ENCODE results near the gene DSEL. TPM values are rescaled to one million over a fixed set of nuclear protein-coding genes. Genes with fewer than 3 reads are reported as not detected.

Gene DSEL
- total RNA-seq: 1 to 10 TPM in 1 of 2 donors, under 1 TPM in 1; 0.72 to 1.6 TPM

GRCh38 chr18:67516539-67517443 lies at the start of gene DSEL:
Gene DSEL (minus strand): TSS chr18:67516720. CDS start chr18:67514608, 2,112 bp downstream.
- Histone ChIP-seq H3K36me3 (no peaks in the 10 kb centered on the region), H3K4me1 (no peaks in the 10 kb centered on the region), H3K4me3 (peak within 1 kb of the TSS; percentile 51), H3K9me3 (no peaks in the 10 kb centered on the region), H3K27me3 (no peaks in the 10 kb centered on the region), H3K27ac (peak within 1 kb of the TSS; percentile 39), H3K9ac (ENCODE audit: low read depth in 2 of 2, low read length in 2 of 2) (peak within 1 kb of the TSS; percentile 43 to 63)
- TF ChIP-seq CTCF (IDR thresholded peaks at IDR 0.05): no peak
- intact Hi-C loops (cut with DNase I): no loop called here
- DNase-seq: peak; percentile 99

- Histone ChIP-seq H3K4me3 (no peak overlapping the region), H3K4me1 (no peaks in the 10 kb centered on the region), H3K27ac (no peak overlapping the region), H3K9ac (ENCODE audit: low read depth in 2 of 2, low read length in 2 of 2) (no peak overlapping the region), H3K36me3 (no peaks in the 10 kb centered on the region), H3K27me3 (no peaks in the 10 kb centered on the region), H3K9me3 (no peaks in the 10 kb centered on the region)
- no peak for DNase-seq
- TF ChIP-seq CTCF (IDR thresholded peaks at IDR 0.05): no peak
- intact Hi-C loops (cut with DNase I): no loop called here
These were observed 36.9 kb upstream of the DSEL start for GRCh38 chr18:67553437-67553836.

DNA sequence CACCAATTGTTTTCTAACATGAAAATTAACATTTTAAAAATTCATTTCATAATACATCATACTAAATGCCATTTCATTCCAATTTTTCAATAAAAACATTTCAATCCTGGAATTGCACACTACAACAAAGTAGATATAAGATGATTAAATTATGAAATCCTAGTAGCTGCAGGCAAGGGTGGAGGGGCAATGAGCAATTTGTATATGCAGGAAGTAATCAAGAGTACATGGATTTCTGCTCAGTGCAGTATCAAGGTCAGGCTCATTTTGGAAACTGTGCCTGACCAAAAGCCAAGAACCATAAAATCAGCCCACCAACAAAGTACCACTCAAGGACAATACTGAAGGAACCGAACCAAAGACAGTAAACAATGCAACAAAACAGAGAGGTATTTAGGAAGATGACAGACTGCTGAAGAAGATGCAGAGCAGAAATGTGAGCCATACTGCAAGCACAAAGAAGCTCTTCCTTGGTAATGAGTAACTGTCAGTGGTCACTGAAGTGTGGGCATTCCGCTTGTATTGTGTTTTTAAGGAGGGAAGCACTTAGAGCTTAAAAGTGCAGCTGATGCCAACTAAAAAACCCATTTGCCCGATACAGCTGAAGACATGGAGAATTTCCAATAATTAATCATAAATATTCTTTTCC lies 34.5 kb upstream of the DSEL start:
- intact Hi-C loops (cut with DNase I): no loop called here
- Histone ChIP-seq H3K27me3 (no peaks in the 10 kb centered on the region), H3K36me3 (no peaks in the 10 kb centered on the region), H3K4me1 (no peaks in the 10 kb centered on the region), H3K4me3 (no peak overlapping the region), H3K9ac (ENCODE audit: low read depth in 2 of 2, low read length in 2 of 2) (no peak overlapping the region), H3K27ac (no peak overlapping the region), H3K9me3 (no peaks in the 10 kb centered on the region)
- no peak for TF ChIP-seq CTCF (IDR thresholded peaks at IDR 0.05)
- DNase-seq: no peak

DNA sequence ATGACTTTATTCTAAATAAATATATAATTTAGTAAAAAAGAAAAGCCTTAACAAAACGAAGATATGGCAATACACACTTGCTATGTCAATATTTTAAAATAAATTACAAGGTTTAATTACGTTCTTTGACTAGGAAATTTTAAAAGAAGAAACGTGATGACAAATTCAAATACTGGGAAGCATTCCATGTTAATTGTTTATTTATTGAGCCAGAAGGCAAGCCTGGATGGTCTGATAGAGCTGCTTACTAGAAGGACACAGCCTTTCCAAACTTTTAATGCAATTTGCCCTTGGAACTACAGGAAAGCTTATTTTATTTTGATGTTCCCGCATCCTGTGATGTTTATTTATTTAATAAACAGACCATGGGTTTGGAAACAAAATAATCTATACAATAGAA lies 33.4 kb upstream of the DSEL start:
- Histone ChIP-seq H3K27ac (no peak overlapping the region), H3K27me3 (no peaks in the 10 kb centered on the region), H3K36me3 (no peaks in the 10 kb centered on the region), H3K4me1 (no peaks in the 10 kb centered on the region), H3K9ac (ENCODE audit: low read depth in 2 of 2, low read length in 2 of 2) (no peak overlapping the region), H3K9me3 (no peaks in the 10 kb centered on the region), H3K4me3 (no peak overlapping the region)
- TF ChIP-seq CTCF (IDR thresholded peaks at IDR 0.05): no peak
- intact Hi-C loops (cut with DNase I): no loop called here
- no peak for DNase-seq

- Histone ChIP-seq H3K4me1 (no peaks in the 10 kb centered on the region), H3K27me3 (no peaks in the 10 kb centered on the region), H3K27ac (no peak overlapping the region), H3K9me3 (no peaks in the 10 kb centered on the region), H3K36me3 (no peaks in the 10 kb centered on the region), H3K4me3 (no peak overlapping the region), H3K9ac (ENCODE audit: low read depth in 2 of 2, low read length in 2 of 2) (no peak overlapping the region)
- intact Hi-C loops (cut with DNase I): no loop called here
- TF ChIP-seq CTCF (IDR thresholded peaks at IDR 0.05): no peak
- no peak for DNase-seq
These were observed 29.2 kb upstream of the DSEL start for GRCh38 chr18:67545681-67546080.

Measured in colonic mucosa (tissue), 4 donors.